ENCODE results near the gene MYL5. TPM values are rescaled to one million over a fixed set of nuclear protein-coding genes. Genes with fewer than 3 reads are reported as not detected.

The MYL5 gene
- total and polyA plus RNA-seq, 2 of the 13 experiments (the other 11 are each of a cell fraction or from before 2014, with no cell fraction given), result 6.5 to 16.0 TPM

DNA sequence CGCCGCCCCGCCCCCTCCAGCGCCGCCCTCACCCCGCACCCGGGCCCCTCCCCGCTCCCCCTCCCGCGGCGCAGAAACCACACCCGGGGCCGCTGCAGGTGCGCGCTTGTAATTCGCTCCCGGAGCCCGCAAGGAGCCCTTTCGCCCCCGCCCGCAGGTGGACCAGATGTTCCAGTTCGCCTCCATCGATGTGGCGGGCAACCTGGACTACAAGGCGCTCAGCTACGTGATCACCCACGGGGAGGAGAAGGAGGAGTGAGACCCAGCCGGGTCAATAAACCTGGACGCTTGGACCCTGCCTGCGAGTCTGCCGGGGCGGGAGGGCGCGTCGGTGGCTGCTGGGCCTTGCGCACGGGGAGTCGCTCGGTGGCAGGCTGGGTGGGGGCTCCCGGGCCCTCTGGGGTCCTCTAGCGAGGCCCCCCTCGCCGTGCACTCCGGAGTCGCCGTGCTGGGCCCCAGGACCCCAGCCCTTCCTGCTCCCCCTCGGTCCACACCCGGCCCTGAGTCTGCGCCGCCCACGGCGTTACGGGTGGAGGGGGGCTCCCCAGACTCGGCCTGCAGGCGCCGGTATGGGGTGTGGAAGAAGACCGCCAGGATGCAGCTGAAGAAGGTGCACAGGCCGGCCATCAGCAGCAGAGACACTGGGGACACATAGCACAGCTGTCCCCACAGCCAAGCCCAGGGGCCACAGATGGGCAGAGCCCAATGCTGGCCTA, 7.6 kb downstream of the MYL5 start:
- H3K9me3 ChIP-seq (ENCODE audit: low read length), result no peaks in the 10 kb centered on the region
- H4K20me1 ChIP-seq (ENCODE audit: insufficient read depth, low read length), result no peaks in the 10 kb centered on the region
- WGBS (ENCODE audit: low lambda C conversion rate), result no CpG with 5 or more reads among the region's 58 CpGs
- peak overlapping the region; percentile 11 for H3K27ac ChIP-seq (ENCODE audit: extremely low read length, insufficient read depth, low read length)
- intact Hi-C loops (cut with micrococcal nuclease; ENCODE audit: unreplicated experiment), result no loop called here
- no peaks in the 10 kb centered on the region for H3K36me3 ChIP-seq (replicated peaks in 1 of 2; ENCODE audit: control insufficient read depth in 1 of 2, insufficient read depth in 2 of 2, low read length in 2 of 2)
- no TSS peak for BruUV-seq (replicated peaks)
- ChIA-PET POLR2A (no interaction called here), CTCF (ENCODE audit: low intra/inter-chr PET ratio, low total read pairs) (no interaction called here)
- H3K4me1 ChIP-seq (ENCODE audit: insufficient read depth, low read length), result peaks cover 87% of the 10 kb centered on the region
- peak overlapping the region; percentile 79 for H3K4me2 ChIP-seq (ENCODE audit: low read depth, low read length)
- ATAC-seq, result peak; percentile 12
- in situ Hi-C loops (cut with HindIII; ENCODE audit: extremely low pct_ligation_motif_present, low pct_unique_long_range_greater_than_20kb), result no loop called here
- peak overlapping the region; percentile 55 for H3K9ac ChIP-seq (ENCODE audit: insufficient read depth, low read depth, low read length)
- H3K4me3 ChIP-seq (replicated peaks in 1 of 3; ENCODE audit: insufficient read depth in 1 of 3, low read depth in 2 of 3, low read length in 3 of 3), result peak overlapping the region; percentile 38 to 74 (median 64); a peak in 4 of 6 replicates
- H2AFZ ChIP-seq (ENCODE audit: low read length), result no peak overlapping the region
- peak; percentile 62 for DNase-seq (ENCODE audit: low spot score)
- no peak for FAIRE-seq
- H3K79me2 ChIP-seq (ENCODE audit: insufficient read depth, low read length), result no peaks in the 10 kb centered on the region
- H3K27me3 ChIP-seq (ENCODE audit: control insufficient read depth in 1 of 2, insufficient read depth in 2 of 2, low read length in 2 of 2), result 0 out of 5 replicates have a peak, but pooled peaks cover 0 to 1% of the 10 kb centered on the region in 2 experiments
- TF ChIP-seq ZNF367 (CRISPR knock-in tag; IDR thresholded peaks at IDR 0.05; ENCODE audit: borderline replicate concordance) (no peak), PTBP1 (IDR thresholded peaks at IDR 0.05; ENCODE audit: low read depth, low read length, poor library complexity, severe bottlenecking) (no peak), KDM5B (CRISPR knock-in tag; IDR thresholded peaks at IDR 0.05; ENCODE audit: borderline replicate concordance) (0 out of 2 replicates have a peak, but pooled peaks have one; percentile 54), ZNF251 (CRISPR knock-in tag; IDR thresholded peaks at IDR 0.05) (no peak), POLR2AphosphoS5 (IDR thresholded peaks at IDR 0.05; ENCODE audit: low read depth, low read length) (peak; percentile 60), ZC3H13 (CRISPR knock-in tag; IDR thresholded peaks at IDR 0.05) (peak; percentile 76), BORCS8-MEF2B (CRISPR knock-in tag; IDR thresholded peaks at IDR 0.05) (no peak), FOXK2 (IDR thresholded peaks at IDR 0.05) (no peak), NCOA1 (CRISPR knock-in tag; IDR thresholded peaks at IDR 0.05) (0 out of 2 replicates have a peak, but pooled peaks have one; percentile 32)
- TF ChIP-seq, protein P1, sequence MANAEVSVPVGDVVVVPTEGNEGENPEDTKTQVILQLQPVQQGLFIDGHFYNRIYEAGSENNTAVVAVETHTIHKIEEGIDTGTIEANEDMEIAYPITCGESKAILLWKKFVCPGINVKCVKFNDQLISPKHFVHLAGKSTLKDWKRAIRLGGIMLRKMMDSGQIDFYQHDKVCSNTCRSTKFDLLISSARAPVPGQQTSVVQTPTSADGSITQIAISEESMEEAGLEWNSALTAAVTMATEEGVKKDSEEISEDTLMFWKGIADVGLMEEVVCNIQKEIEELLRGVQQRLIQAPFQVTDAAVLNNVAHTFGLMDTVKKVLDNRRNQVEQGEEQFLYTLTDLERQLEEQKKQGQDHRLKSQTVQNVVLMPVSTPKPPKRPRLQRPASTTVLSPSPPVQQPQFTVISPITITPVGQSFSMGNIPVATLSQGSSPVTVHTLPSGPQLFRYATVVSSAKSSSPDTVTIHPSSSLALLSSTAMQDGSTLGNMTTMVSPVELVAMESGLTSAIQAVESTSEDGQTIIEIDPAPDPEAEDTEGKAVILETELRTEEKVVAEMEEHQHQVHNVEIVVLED (CRISPR knock-in tag; IDR thresholded peaks at IDR 0.05; ENCODE audit: borderline replicate concordance), result no peak
- TF ChIP-seq, protein P2, sequence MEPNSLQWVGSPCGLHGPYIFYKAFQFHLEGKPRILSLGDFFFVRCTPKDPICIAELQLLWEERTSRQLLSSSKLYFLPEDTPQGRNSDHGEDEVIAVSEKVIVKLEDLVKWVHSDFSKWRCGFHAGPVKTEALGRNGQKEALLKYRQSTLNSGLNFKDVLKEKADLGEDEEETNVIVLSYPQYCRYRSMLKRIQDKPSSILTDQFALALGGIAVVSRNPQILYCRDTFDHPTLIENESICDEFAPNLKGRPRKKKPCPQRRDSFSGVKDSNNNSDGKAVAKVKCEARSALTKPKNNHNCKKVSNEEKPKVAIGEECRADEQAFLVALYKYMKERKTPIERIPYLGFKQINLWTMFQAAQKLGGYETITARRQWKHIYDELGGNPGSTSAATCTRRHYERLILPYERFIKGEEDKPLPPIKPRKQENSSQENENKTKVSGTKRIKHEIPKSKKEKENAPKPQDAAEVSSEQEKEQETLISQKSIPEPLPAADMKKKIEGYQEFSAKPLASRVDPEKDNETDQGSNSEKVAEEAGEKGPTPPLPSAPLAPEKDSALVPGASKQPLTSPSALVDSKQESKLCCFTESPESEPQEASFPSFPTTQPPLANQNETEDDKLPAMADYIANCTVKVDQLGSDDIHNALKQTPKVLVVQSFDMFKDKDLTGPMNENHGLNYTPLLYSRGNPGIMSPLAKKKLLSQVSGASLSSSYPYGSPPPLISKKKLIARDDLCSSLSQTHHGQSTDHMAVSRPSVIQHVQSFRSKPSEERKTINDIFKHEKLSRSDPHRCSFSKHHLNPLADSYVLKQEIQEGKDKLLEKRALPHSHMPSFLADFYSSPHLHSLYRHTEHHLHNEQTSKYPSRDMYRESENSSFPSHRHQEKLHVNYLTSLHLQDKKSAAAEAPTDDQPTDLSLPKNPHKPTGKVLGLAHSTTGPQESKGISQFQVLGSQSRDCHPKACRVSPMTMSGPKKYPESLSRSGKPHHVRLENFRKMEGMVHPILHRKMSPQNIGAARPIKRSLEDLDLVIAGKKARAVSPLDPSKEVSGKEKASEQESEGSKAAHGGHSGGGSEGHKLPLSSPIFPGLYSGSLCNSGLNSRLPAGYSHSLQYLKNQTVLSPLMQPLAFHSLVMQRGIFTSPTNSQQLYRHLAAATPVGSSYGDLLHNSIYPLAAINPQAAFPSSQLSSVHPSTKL (CRISPR knock-in tag; IDR thresholded peaks at IDR 0.05), result peak; percentile 22; the same call in 1 of the 2 replicates
- TF ChIP-seq, protein P3, sequence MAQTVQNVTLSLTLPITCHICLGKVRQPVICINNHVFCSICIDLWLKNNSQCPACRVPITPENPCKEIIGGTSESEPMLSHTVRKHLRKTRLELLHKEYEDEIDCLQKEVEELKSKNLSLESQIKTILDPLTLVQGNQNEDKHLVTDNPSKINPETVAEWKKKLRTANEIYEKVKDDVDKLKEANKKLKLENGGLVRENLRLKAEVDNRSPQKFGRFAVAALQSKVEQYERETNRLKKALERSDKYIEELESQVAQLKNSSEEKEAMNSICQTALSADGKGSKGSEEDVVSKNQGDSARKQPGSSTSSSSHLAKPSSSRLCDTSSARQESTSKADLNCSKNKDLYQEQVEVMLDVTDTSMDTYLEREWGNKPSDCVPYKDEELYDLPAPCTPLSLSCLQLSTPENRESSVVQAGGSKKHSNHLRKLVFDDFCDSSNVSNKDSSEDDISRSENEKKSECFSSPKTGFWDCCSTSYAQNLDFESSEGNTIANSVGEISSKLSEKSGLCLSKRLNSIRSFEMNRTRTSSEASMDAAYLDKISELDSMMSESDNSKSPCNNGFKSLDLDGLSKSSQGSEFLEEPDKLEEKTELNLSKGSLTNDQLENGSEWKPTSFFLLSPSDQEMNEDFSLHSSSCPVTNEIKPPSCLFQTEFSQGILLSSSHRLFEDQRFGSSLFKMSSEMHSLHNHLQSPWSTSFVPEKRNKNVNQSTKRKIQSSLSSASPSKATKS (CRISPR knock-in tag; IDR thresholded peaks at IDR 0.05), result no peak
- TF ChIP-seq, protein P4, sequence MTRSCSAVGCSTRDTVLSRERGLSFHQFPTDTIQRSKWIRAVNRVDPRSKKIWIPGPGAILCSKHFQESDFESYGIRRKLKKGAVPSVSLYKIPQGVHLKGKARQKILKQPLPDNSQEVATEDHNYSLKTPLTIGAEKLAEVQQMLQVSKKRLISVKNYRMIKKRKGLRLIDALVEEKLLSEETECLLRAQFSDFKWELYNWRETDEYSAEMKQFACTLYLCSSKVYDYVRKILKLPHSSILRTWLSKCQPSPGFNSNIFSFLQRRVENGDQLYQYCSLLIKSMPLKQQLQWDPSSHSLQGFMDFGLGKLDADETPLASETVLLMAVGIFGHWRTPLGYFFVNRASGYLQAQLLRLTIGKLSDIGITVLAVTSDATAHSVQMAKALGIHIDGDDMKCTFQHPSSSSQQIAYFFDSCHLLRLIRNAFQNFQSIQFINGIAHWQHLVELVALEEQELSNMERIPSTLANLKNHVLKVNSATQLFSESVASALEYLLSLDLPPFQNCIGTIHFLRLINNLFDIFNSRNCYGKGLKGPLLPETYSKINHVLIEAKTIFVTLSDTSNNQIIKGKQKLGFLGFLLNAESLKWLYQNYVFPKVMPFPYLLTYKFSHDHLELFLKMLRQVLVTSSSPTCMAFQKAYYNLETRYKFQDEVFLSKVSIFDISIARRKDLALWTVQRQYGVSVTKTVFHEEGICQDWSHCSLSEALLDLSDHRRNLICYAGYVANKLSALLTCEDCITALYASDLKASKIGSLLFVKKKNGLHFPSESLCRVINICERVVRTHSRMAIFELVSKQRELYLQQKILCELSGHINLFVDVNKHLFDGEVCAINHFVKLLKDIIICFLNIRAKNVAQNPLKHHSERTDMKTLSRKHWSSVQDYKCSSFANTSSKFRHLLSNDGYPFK (CRISPR knock-in tag; IDR thresholded peaks at IDR 0.05; ENCODE audit: borderline replicate concordance), result no peak
